22Rv1 (cell line): ENCODE results near the gene PLCD4.

Experiments used
- H3K27ac ChIP-seq: fragments of 450-650 bp; 2 replicates; pipeline ENCODE4 v1.5.1; 2017
- CTCF ChIP-seq: fragments of 450-650 bp; IDR thresholded peaks from 2 replicates; pipeline ENCODE4 v1.5.1; 2017; ENCODE audit warnings: mild to moderate bottlenecking
- ZFX ChIP-seq: fragments of 450-650 bp; IDR thresholded peaks from 2 replicates; pipeline ENCODE4 v1.6.1; 2017; ENCODE audit warnings: antibody characterized with exemption, borderline replicate concordance

The PLCD4 gene

GRCh38 chr2:218583983-218584850 lies 23.5 kb upstream of the PLCD4 start:
- TF ChIP-seq ZFX (no peak), CTCF (no peak)
- no peak overlapping the region for H3K27ac ChIP-seq

- H3K27ac ChIP-seq: no peak overlapping the region
- no peak for TF ChIP-seq CTCF
- no peak for TF ChIP-seq ZFX
Observed at GRCh38 chr2:218585541-218585940, 22.2 kb upstream of the PLCD4 start.

- H3K27ac ChIP-seq: no peak overlapping the region
- TF ChIP-seq ZFX (no peak), CTCF (no peak)
Observed at GRCh38 chr2:218605432-218605831, 2.3 kb upstream of the PLCD4 start.

- TF ChIP-seq ZFX: no peak
- TF ChIP-seq CTCF: no peak
- no peak overlapping the region for H3K27ac ChIP-seq
Observed at GRCh38 chr2:218615868-218616315, 8.2 kb downstream of the PLCD4 start.

GRCh38 chr2:218618102-218618860 lies 10.6 kb downstream of the PLCD4 start:
- TF ChIP-seq CTCF (peak; percentile 32), ZFX (no peak)
- no peak overlapping the region for H3K27ac ChIP-seq

GRCh38 chr2:218621007-218621406 lies 13.3 kb downstream of the PLCD4 start:
- TF ChIP-seq CTCF (no peak), ZFX (no peak)

GRCh38 chr2:218622606-218623365 lies 15.1 kb downstream of the PLCD4 start:
- no peak overlapping the region for H3K27ac ChIP-seq
- TF ChIP-seq CTCF (no peak), ZFX (no peak)

More at GRCh38 chr2:218621007-218621406, 13.3 kb downstream of the PLCD4 start:
- no peak overlapping the region for H3K27ac ChIP-seq
